Hippocampal formation (tissue), 2 donors: ENCODE data around the gene SLX4IP.
"Not testable (repeated sequence)": the region's sequence is repeated elsewhere in the genome, so short reads cannot be mapped to it uniquely, and the experiment has no call there.

Experiments
- DNase-seq, 2 donors: peaks; one replicate each; lab custom pipeline; 2025; lab: John Stamatoyannopoulos, UW

The SLX4IP gene

GRCh38 chr20:10573273-10573950, 138.3 kb downstream of the SLX4IP start:
- DNase-seq = no peak

- no peak for DNase-seq
Observed at GRCh38 chr20:10573951-10574339, 138.8 kb downstream of the SLX4IP start.

- no peak for DNase-seq
Observed at GRCh38 chr20:10576411-10577090, 141.4 kb downstream of the SLX4IP start.

GRCh38 chr20:10577648-10578047, 142.5 kb downstream of the SLX4IP start:
- DNase-seq = no peak

- no peak for DNase-seq
Observed at GRCh38 chr20:10578607-10579006, 143.5 kb downstream of the SLX4IP start.

- DNase-seq = no peak
Observed at GRCh38 chr20:10579942-10580341, 144.8 kb downstream of the SLX4IP start.

GRCh38 chr20:10580700-10581099, 145.6 kb downstream of the SLX4IP start:
- no peak for DNase-seq

GRCh38 chr20:10581823-10582222, 146.7 kb downstream of the SLX4IP start:
- no peak for DNase-seq

- no peak for DNase-seq
Observed at GRCh38 chr20:10584371-10584770, 149.3 kb downstream of the SLX4IP start.

- DNase-seq = no peak
Observed at GRCh38 chr20:10585308-10585707, 150.2 kb downstream of the SLX4IP start.

GRCh38 chr20:10586296-10586695, 151.2 kb downstream of the SLX4IP start:
- DNase-seq = no peak

- DNase-seq = not testable (repeated sequence)
Observed at GRCh38 chr20:10590446-10590845, 155.3 kb downstream of the SLX4IP start.

- DNase-seq = no peak
Observed at GRCh38 chr20:10590950-10591671, 156.0 kb downstream of the SLX4IP start.

GRCh38 chr20:10591946-10592521, 156.9 kb downstream of the SLX4IP start:
- no peak for DNase-seq

GRCh38 chr20:10594296-10594868, 159.3 kb downstream of the SLX4IP start:
- no peak for DNase-seq

- no peak for DNase-seq
Observed at GRCh38 chr20:10595266-10595665, 160.2 kb downstream of the SLX4IP start.

- no peak for DNase-seq
Observed at GRCh38 chr20:10595985-10596384, 160.9 kb downstream of the SLX4IP start.

GRCh38 chr20:10596710-10597121, 161.6 kb downstream of the SLX4IP start:
- no peak for DNase-seq

- no peak for DNase-seq
Observed at GRCh38 chr20:10597637-10598036, 162.5 kb downstream of the SLX4IP start.

- DNase-seq = no peak
Observed at GRCh38 chr20:10602221-10602871, 167.2 kb downstream of the SLX4IP start.

GRCh38 chr20:10603378-10603777, 168.3 kb downstream of the SLX4IP start:
- DNase-seq = no peak
